Fibroblast of skin of scalp (primary cell): ENCODE measurements around the gene GPR25.
A peak's percentile ranks its signal among the peaks of the same experiment; 100 is the strongest.

Experiments used
- DNase-seq: peaks from one replicate; pipeline ENCODE4 v3.0.0-alpha.2; 2013

The GPR25 gene

DNA sequence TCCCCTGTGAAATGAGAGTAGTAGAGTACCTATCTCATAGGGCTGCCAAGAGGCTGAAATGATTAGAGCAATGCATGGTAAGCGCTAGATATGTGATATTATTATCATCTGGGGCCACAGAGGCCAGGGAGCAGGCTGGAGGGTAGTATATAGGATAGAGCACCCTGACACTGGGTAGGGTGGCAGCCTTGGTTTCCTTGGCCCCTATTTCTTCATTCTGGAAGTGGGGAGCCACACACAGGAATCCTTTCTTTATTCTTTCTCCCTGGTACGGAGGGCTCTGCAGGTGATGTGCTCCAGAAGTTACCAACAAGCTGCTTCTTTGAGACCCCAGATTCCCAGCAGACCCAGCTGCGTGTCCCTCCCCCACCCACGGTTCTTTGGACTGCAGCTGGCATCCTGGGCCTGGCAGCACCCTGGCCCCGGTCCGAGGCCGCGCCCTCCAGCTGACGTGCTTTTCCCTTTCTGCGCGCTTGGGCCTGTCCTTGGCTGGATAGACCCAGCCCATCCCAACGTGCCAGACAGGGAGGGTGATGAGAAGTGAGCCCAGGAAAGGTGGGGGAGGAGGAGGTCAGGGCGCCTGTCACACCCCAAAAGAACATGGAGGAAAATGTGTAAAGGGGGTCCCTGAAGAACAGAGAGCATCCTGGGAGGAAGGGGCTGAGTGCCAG lies 40.1 kb downstream of the GPR25 start:
- no peak for DNase-seq

DNA sequence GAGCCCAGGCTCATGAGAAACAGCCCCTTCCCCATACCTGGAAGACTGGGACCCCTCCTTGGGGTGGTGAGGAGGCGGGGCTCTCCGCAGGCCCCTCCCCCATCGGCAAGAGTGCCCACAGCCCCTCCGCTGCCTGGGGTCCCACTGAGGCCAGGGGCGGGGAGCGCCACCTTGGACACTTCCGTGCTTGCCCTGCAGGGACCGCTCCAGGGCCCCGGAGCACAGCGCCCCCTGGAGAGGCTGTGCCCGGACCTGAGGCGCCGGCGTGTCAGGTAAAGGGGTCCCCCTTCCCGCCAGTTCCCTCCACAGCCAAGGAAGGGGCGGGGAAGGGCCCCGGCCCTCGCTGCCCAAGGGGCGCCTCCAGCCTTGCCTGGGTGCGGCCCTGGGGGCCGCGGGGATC lies 43.4 kb downstream of the GPR25 start:
- DNase-seq = no peak

- DNase-seq = no peak
Observed at GRCh38 chr1:200916681-200917080, 43.9 kb downstream of the GPR25 start.

GRCh38 chr1:200917291-200917817 lies 44.6 kb downstream of the GPR25 start:
- DNase-seq = no peak

DNA sequence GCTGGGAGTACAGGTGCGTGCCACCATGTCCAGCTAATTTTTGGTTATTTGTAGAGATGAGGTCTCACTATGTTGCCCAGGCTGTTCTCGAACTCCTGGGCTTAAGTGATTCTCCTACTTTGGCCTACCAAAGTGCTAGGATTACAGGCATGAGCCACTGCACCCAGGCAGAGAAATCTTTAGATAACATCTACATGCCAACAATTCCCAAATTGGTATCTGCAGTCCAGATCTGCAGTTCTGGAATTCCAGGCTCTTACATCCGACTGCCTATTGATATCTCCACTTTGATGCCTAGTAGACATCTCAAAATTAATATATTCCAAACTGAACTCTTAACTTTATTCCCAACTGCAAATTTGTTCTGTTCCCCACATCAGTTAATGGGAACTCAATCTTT lies 45.2 kb downstream of the GPR25 start:
- no peak for DNase-seq

- no peak for DNase-seq
Observed at GRCh38 chr1:200919386-200919785, 46.6 kb downstream of the GPR25 start.

- DNase-seq = no peak
Observed at GRCh38 chr1:200921571-200922110, 48.9 kb downstream of the GPR25 start.

- no peak for DNase-seq
Observed at GRCh38 chr1:200922406-200922805, 49.6 kb downstream of the GPR25 start.

DNA sequence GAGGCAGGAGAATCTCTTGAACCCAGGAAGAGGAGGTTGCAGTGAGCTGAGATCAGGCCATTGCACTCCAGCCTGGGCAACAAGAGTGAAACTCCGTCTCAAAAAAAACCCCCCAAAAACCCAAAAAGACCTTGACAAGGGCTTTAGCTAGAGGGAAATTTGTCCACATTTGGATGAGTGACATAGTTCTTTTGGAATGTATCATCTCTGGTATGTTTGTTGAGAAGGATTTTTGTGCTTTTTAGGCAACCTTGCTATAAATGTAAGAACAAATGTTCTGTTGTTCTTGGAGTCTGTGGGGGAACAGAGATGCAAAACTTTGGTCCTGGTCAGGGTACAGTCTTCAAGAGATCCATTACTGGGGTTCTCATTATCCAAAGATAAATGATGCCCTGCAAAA lies 50.8 kb downstream of the GPR25 start:
- DNase-seq = peak; percentile 48
